ENCODE measurements around the gene MAPKAPK2.

The MAPKAPK2 gene

DNA sequence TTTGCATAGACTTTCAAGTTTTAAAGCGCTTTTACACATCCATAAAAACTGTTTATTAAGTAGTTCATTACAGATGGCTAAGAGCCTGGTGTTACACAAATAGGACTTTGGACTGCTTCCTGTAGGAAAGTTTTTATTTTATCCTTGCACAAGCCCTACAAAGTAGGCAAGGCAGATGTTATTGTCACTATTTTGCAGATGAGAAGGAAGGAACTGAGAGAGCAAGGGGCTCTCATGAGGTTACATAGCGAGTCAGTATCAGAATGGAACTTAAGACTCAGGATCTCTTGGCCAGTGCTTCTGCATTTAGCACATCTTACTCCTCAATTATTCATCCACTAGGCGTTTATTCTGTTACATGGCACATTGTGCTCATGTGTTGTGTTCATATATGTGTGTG is 2.6 kb upstream of the MAPKAPK2 start:
- no peak for DNase-seq

DNA sequence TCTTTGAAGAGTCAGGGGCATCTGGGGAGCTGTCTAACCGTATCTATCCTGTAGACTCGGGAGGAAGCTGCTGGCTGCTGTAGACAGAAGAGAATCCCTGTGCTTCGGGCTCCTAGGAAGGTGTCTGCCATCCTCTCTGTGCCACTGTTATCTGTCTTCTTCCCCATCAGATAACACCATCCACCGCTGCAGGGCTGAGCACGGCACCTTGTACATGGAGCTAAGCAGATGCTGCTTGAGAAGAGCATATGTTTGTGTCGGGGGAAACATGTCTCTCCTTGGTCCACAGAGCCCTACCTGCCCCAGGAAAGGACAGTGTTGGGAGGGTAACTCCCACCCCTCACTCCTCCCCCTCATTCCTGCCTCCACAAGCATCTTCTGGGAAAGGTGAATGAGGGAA is 1.4 kb upstream of the MAPKAPK2 start:
- DNase-seq = no peak

DNA sequence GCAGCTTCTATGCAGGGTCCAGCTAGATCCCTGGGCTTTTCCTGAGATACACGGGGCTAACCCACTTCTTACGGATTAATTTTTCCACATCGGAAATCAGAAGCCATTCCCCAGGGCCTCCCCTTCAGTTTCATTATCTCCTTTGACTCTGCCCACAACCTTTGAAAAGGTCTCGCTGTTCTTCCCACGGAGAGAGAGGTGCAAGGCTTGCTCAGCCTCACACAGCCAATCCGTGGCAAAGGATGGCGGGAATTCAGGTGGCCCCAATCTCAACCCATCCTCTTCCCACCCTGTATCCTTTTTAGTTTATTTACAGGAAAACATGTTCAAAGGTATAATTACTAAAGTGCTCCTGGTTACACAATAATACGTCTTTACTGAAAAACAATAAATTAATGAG is 702 bp upstream of the MAPKAPK2 start:
- DNase-seq = no peak

DNA sequence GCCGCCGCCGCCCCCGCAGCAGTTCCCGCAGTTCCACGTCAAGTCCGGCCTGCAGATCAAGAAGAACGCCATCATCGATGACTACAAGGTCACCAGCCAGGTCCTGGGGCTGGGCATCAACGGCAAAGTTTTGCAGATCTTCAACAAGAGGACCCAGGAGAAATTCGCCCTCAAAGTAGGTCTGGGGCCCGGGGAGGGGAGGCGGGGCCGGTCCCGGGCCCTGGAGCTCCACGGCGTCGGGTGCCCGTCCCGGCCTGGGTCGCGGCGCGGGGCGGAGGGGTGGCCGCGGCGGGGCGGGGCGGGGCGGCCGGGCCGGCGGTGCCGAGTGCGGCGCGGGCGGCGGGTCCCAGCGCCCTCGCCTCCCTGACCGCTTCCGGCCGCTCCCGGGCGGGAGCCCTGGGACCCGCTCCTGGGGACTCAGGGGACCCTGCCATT is 646 bp downstream of the MAPKAPK2 start:
- DNase-seq = peak in 8 of 56 donors; percentile 20 to 54 (median 39)

DNA sequence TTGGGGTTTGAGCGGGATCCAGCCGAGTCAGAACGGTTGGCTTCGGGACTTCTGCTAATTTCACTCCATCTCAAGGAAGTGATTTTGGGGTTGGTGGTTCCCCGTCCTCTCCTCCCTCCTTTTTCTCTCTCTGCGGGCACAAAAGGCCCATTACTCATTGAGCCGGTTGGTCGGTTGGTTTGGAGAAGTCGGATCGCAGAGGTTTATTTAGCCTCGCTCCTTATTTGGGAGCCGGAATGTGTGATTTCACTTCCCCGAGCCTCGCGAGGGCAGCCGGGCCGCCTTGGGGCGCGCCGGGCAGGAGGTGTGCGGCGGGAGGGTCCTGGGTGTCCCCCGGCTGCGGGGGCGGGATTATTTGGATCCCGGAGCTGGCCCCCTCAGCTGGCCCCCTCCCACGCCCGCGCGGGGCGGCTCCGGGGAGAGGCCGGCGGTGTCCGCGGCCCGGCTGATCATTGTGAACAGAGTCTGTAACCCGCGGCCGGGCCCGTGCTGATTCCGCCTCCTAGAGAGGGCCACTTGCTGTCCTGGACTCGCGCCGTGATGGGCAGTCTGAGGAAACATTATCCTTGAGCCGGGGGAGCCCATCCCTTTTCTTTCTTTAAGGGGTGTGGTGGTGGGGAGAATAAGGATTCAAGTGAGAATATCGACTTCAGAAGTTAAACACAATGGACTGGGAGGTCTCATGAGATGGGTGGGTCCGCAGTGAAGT is 1.2 kb downstream of the MAPKAPK2 start:
- peak in 13 of 56 donors; percentile 9 to 63 (median 39) for DNase-seq

DNA sequence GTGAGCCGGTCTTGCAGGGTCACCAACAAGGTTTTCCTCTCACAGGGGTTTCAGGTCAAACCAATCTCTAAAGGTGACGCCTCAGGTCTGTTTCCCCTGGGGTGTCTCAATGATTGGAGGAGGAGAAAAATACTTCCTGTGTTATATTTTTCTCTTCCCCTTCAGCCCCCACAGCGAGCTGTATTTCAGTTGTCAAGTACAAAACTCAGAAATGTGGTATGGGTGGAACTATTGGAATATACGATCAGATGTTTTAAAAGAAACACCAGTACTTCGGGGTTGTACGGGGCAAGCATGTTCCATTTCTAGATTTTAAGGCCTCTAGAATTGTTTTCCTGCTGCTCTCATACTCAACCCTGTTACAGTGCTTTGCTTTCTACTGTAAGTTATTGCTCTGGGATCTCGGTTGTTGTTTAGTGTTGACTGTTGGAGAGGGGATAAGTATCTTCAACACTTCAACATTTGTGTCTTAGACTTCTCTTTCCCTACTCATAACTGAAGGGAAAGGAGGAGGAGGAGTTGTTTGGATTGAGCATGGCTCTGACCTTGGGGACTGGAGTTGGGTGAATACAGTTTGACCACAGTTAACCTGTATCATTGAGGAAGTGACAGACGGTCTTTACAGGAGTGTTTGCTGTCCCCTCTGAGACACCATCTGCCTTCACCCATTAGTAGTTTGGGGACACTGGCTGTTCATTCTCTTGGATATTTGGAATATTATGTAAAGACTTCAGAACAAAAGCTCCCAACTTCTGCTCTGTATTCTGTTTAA is 2.0 kb downstream of the MAPKAPK2 start:
- DNase-seq = no peak

DNA sequence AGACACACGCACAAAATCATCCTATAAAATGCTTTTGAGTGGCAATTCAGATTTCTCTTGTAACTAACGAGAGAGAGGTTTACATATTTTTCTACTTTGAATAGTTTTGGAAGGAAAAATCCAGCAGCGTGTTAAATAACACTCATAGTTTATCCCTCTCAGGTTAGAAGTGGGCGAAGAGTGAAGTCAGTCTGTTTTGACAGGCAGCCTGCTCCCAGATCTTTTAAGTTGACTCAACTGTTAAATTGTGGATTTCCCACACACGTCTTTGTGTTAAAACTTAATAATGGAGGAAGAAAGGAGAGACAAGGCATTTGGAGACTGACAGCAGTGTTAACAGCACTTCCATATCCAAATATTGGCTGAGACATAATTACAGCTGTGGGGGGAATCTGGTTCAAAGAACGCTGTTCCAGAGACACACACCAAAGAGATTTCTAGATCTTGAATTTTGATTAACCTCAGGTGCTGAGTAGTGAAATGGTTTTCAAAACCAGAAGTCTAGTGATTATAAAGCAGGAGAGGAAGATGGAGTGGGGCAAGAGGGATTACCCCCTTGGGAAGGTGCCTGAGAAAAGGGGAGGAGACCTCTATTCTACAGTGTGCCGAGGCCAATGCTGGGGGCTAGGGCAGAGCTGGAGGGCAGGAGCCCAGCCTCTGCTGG is 2.7 kb downstream of the MAPKAPK2 start:
- DNase-seq = peak in 4 of 56 donors; percentile 13 to 33 (median 20)

DNA sequence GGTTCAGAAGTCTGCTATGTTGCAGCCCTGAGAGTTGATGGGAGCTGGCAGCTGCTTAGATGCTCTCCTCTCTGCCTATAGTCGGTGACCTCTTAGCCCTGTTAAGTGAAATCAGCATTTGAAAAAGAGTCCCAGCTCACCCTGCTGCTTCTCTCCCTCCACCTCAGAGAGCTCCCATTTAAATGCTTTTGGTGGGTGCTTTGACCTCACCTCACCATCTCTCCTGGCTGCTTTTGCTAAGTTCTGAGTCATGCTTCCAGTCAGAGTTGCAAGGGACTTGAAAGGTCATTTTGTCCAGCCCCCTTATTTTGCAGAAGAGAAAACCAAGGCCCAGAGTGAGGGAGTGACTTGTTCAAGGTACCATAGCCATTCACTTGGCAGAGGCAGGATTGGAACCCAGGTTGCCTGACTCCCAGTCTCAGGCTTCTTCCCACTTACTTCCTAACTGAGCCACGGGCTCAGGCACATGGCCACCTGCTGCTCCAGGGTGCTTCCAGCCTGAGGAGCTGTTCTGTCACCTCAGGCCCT is 3.3 kb downstream of the MAPKAPK2 start:
- no peak for DNase-seq

DNA sequence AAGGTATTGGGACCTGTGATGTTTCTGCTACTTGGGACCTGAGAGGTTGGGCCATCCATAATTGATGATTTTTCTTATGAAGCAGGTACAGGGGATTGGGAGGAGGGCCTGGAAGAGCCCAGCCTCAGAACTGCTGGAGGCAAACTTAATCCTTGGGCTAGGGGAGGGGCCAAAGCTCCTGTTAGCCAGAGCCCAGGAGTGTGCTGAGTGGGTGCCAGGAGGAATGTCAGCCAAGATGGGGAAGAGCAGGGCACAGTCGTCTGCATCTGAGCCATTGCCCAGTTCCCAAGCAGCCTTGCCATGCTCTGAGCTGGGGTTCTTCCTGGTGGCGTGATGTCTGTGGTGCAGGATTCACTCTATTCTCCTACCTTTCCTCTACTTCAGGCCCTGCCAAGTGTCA is 5.8 kb downstream of the MAPKAPK2 start:
- peak in 25 of 56 donors; percentile 13 to 65 (median 35) for DNase-seq

DNA sequence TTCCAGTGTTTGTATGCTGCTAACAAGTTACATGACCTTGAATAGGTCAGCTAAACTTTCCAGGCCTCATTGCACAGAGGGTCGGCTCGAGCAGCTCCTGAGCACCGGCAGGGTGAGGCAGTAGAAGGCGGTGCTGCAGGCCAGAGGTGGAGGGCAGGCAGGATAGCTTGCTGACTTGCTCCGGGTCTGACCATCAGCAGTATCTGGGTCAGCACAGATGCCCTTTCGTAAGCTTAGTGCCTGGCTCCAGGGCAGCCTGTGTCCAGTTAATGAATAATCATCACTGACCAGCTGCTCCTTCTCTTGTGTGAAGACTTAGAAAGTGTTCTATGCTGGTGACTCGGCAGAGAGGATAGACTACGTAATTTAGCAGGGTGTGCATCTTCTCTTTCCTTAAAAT is 6.9 kb downstream of the MAPKAPK2 start:
- peak in 3 of 56 donors; percentile 12 to 14 (median 12) for DNase-seq

DNA sequence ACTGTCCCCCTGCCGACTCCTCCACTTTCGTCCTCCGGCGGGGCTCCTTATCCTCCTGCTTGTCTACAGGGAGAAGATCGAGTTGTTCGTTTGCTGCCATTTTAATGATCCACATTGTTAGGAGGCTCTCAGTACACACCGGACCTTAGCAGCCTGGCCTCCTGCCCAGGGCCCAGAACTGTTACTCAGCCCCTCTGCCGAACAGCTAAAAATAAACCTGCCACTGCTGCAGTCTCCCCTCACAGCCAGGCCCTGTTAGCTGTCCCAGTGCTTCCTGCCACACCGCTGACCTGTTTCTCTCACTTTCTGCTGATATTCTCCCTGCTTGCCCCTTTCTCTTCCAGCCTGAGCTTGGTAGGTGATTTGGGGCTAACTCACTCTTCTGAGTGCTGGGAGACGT is 8.3 kb downstream of the MAPKAPK2 start:
- peak in 18 of 56 donors; percentile 9 to 68 (median 24) for DNase-seq

DNA sequence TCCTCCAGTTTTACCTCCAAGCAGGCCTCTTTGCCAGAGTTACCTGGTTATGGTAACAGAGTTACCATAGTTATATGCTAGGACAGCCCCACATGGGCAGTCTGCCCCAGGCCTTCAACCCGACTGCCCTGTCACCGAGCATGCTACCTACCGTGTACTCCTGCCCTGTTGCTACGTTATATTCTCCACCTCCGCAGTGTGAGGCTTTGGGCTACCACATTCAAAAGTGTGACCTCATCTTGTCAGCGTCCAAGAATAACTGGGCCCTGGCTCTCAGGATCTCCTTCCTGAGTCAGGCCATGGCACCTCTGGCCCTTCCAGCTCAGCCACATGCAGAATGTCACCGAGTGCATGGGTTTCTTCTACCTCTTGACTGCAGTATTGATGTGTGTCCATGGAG is 8.9 kb downstream of the MAPKAPK2 start:
- DNase-seq = no peak

DNA sequence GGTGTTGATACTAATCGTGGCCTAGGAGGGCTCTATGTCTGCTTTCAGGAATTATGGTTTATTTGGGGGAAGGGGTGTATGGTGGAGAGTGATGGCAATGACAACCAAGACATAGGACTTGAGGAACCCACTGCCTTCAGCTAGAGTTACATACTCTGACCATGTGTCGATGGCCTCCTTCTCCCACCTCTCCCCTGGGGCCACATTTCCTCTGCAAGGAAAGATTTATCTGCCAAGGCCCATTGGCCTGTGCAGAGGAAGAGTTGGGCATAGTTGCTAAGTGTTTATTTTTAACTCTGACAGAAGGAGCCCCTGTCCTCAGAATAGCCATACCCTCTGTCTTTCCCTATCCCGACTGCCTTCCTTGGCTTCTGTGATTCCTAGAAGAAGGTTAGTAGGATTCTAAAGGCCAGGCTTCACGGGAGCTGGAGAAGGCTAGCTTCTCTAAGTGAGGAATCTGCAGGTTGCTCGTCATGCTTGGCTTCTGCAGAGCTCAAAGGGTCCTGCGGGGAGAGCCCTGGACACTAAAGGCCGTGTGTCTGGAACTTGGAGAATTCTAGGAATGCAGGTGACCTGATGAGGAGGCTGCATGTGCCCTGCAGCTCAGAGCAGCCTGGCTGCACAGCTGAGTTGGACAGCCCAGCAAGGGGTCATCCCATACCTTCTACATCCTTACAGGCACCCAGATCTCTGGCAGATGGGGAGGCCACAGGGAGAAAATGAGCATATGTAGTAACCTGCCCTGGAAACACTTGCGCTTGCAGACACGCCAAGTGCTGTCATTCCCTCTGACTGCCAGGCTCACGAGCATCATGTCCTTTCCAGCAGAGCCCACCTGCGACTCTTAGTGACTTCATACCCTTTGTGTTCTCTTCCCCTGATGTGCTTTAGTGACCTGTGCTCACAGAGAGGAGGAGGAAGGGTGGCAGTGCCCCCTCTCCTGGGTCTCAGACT is 9.7 kb downstream of the MAPKAPK2 start:
- DNase-seq = no peak

DNA sequence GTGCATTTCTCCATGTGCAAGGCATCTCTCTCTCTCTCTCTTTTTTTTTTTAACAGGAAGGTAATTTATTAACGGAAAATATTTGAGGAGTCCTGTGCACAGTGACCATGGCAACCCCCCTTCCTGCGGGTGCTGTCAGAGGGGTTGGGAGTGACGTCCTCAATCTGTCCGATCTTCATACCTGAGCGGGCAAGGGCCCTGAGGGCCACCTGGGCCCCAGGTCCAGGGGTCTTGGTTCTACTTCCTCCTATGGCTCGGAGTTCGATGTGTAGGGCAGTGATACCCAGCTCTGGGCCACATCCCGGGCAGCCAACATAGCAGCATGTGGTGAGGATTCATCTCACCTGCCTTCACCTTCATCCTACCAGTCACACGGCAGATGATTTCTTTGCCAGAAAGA is 11.0 kb downstream of the MAPKAPK2 start:
- no peak for DNase-seq

DNA sequence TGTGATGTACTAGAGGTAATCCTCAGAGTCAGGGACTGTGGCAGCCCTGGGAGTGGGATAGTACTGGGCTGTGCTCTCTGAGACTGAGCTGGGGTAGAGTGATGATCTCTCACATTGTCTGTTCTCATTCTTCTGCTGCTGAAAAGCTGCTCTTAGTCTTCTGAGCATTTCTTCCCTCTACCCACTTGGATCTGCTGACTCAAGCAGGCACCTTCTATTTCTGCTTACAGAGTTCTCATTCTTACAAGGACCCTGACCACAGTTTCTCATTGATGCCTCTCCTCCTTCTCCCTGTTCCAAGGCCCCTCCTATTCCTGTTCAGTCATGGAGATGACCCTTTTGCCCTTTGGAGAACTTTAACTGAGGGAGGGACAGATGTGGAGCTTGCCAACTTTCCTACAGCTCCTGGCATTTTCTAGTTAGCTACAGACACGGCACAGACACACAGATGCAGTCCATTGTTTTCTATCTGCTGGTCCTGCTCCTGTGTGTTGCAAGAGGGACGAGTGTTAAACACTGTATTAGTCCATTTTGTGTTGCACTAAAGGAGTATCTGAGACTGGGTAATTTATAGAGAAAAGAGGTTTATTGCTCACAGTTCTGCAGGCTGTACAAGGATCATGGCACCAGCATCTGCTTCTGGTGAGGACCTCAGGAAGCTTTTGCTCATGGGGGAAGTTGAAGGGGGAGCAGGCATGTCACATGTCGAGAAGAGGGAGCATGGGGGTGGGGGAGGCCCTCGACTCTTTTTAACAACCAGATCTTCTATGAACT is 12.3 kb downstream of the MAPKAPK2 start:
- DNase-seq = no peak

DNA sequence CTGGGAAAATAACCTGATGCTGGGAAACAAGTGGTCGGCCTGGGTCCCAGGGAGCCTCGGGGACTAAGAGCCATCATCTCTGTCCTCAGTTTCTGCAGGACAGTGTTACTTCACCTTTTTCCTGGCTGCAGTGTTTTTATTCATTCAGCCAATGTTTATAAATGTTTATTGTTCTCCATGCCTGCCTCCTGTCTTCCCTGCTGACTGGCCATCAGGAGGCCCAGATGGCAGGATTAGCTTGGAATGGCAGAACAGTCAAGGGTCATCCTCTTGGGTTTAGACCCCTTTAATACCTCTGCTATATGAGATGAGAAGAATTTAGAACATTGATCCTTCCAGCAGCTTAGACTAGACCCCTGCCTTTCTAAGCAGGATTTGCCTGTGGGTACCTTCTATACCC is 13.3 kb downstream of the MAPKAPK2 start:
- DNase-seq = no peak

DNA sequence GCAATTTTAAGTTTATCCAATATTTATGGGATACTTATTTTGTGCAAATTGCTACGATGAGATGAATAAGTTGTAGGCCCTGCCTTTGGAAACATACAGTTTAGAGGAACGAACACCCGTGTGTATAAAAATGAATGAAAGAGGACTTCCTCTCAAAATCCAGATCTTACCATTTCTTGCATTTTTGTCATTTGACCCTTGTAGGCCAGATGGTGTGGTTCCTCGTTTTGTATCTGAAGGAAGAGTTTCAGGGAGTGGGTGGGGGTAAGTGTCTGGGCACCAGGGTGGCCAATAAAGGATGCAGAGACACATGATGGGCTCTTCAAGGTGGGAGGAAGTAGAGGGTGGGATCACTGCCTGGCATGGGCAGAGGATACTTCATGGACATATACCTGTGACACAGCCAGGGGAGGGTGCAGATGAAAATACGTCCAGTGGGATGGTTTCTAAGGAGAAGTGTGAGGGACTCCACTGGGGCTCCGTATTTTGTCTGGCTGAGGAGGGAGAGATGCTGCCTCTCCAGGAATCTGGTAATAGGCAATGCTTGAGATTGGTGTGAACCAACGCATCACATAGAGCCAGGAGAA is 14.4 kb downstream of the MAPKAPK2 start:
- no peak for DNase-seq

DNA sequence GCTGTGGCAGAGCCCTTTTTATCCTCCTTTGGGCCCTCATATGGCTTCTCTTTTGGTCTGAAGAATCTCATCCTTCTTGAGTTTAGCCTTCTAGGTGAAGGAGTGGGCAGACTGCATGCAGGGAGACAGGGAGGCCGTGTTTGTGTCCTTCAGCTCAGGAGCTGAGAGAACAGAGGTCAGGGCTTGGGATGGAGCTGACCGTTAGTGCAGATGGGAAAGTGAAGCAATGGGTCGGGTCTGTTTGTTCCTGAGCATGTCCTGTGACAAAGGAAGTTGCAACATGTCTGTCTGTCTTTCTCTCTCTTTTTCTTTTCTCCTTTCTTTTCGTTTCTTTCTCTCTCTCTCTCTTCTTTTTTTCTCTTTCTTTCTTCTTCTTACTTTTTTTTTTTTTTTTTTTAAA is 14.9 kb downstream of the MAPKAPK2 start:
- DNase-seq = no peak

DNA sequence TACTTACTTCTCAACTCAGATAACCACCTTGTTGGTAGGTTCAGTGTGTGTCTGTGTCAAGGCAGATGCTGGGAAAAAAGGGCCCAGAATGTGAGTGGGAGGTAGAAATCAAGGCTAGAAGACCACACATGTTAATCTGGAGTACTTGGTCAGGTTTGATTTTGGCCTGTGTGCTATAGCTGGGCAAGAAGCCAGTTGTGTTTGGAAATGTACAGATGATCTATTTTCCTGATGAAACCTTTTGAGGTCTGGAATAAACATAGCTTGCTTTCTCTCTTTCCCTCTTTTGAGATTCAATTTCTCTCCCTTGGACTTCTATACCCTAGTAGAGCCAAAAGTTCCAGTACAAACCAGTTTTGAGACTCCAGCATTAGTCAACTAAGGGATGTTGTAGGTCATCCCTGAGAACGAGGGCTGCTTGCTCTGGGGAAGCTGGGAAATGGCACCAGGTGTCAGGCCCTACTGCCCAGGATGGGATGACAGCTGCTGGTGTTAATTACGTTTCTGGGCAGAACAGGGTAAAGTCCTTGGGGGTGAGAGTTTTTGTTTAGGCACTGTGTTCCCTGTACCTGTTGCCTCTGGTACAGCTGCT is 15.8 kb downstream of the MAPKAPK2 start:
- no peak for DNase-seq

Data from nucleus accumbens (tissue), 56 donors.